ENCODE measurements around the gene KRT6A.

KRT6A gene

DNA sequence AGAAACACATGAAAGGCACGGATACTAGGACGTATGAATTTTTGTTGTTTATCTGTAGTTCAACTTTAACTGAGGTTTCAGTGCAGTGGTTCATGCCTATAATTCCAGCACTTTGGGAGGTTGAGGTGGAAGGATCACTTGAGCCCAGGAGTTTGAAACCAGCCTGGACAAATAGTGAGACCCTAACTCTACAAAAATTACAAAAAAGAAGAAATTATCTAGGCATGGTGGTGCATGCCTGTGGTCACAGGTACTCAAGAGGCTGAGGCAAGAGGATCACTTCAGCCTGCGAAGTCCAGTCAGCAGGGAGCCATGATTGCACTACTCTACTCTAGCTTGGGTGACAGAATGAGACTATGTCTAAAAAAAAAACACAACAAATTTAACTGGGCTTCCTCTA is 49.1 kb downstream of the KRT6A start:
- H3K27me3 Mint-ChIP-seq: peaks cover 18% of the 10 kb centered on the region
- no peak for DNase-seq
- H3K36me3 Mint-ChIP-seq (ENCODE audit: low read depth): no peaks in the 10 kb centered on the region
- no peaks in the 10 kb centered on the region for H3K4me1 Mint-ChIP-seq
- no peaks in the 10 kb centered on the region for H3K9me3 Mint-ChIP-seq
- H3K4me3 Mint-ChIP-seq: no peak overlapping the region
- no peak for ATAC-seq
- no peak overlapping the region for H3K27ac Mint-ChIP-seq

- H3K4me1 Mint-ChIP-seq: no peaks in the 10 kb centered on the region
- no peak overlapping the region for H3K27ac Mint-ChIP-seq
- ATAC-seq (no peak), DNase-seq (no peak)
- no peak overlapping the region for H3K4me3 Mint-ChIP-seq
- H3K36me3 Mint-ChIP-seq (ENCODE audit: low read depth): no peaks in the 10 kb centered on the region
- H3K9me3 Mint-ChIP-seq: no peaks in the 10 kb centered on the region
- peaks cover 18% of the 10 kb centered on the region for H3K27me3 Mint-ChIP-seq
Measured at GRCh38 chr12:52442600-52443061, 50.4 kb downstream of the KRT6A start.

DNA sequence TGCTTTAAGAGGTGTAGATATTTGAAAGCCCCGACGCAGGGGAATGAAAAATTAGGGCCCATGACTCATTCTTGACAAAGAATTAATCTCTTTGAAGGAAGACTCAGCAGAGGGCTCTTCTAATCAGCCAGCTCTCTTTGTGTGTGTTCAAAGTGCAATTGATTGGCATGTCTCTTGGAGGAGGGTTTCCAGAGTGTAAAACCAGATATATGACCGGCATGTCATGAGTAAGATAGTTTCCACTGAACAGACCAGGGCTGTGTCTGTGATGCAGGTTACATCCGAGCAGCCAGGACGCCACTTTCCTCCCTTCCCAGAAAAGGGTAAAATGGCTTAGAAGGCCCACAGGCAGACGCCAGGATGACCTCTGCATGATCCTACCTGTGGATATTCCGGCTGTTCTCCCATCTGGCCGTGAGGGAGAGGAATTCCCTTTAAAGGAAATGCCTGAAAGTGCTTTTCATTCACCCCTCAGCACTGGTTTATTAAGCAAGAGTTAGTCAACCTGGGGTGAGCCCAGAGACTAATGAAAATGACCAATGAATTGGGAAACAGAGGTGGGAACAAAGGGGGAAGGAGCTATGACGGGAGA is 51.6 kb downstream of the KRT6A start:
- H3K9me3 Mint-ChIP-seq: no peaks in the 10 kb centered on the region
- ATAC-seq: no peak
- peaks cover 18% of the 10 kb centered on the region for H3K27me3 Mint-ChIP-seq
- H3K27ac Mint-ChIP-seq: no peak overlapping the region
- H3K4me3 Mint-ChIP-seq: no peak overlapping the region
- no peaks in the 10 kb centered on the region for H3K36me3 Mint-ChIP-seq (ENCODE audit: low read depth)
- DNase-seq: no peak
- no peaks in the 10 kb centered on the region for H3K4me1 Mint-ChIP-seq

GRCh38 chr12:52440821-52441319 is 52.2 kb downstream of the KRT6A start:
- ATAC-seq (no peak), DNase-seq (no peak)
- Mint-ChIP-seq H3K36me3 (ENCODE audit: low read depth) (no peaks in the 10 kb centered on the region), H3K27ac (no peak overlapping the region), H3K4me1 (no peaks in the 10 kb centered on the region), H3K4me3 (no peak overlapping the region), H3K27me3 (peaks cover 18% of the 10 kb centered on the region), H3K9me3 (no peaks in the 10 kb centered on the region)

- H3K9me3 Mint-ChIP-seq: no peaks in the 10 kb centered on the region
- peaks cover 17% of the 10 kb centered on the region for H3K27me3 Mint-ChIP-seq
- no peak overlapping the region for H3K27ac Mint-ChIP-seq
- H3K4me1 Mint-ChIP-seq: no peaks in the 10 kb centered on the region
- no peak for ATAC-seq
- no peaks in the 10 kb centered on the region for H3K36me3 Mint-ChIP-seq (ENCODE audit: low read depth)
- no peak overlapping the region for H3K4me3 Mint-ChIP-seq
- DNase-seq: no peak
Measured at GRCh38 chr12:52439845-52440244, 53.2 kb downstream of the KRT6A start.

- ATAC-seq (no peak), DNase-seq (no peak)
- no peaks in the 10 kb centered on the region for H3K9me3 Mint-ChIP-seq
- no peak overlapping the region for H3K4me3 Mint-ChIP-seq
- H3K36me3 Mint-ChIP-seq (ENCODE audit: low read depth): no peaks in the 10 kb centered on the region
- H3K27ac Mint-ChIP-seq: no peak overlapping the region
- peaks cover 18% of the 10 kb centered on the region for H3K27me3 Mint-ChIP-seq
- H3K4me1 Mint-ChIP-seq: no peaks in the 10 kb centered on the region
Measured at GRCh38 chr12:52439420-52439819, 53.6 kb downstream of the KRT6A start.

DNA sequence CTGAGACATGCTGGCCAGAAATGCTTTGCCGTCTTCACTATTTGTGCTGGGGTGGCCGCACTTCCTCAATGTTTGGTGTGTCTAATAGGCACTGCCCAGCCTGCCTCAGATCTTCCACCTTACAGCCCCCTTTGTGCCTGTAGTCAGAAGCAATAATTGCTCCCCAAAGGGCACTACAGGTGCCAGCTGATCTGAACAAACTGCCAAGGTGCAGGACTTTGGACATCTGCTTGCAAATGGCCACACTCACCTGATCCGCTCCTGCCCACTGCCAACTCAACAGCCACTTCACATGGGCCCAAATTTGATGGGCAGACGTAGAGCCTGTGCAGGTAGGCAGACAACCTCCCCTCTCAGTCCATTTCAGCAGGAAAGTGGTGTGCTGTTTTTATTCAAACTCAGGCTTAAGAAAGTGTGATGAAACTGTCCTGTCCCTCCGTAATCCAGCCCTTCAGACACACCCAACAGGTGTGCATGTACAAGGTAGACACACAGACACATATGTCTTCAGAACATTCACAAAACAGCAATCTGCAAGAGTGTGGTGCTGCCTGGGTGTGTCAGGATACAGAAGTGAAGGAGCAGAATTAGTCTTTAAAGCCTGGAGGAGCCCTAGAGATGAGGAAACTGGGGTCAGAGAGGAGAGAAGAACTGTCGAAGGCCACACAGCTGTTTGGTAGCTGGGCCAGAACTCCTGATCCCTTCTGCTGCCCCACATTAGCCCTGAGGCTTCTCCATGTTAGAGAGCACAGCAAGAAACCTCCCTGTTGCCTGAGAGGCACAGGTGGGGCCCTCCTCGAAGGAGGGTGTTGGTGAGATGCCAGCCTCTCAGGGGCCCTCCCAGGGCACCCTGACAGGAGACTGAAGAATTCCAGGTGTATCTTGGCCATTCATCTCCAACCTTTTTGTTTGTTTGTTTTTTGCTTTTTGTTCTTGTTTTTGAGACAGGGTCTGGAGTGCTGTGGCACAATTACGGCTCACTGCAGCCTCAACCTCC is 54.5 kb downstream of the KRT6A start:
- no peaks in the 10 kb centered on the region for H3K36me3 Mint-ChIP-seq (ENCODE audit: low read depth)
- DNase-seq (no peak), ATAC-seq (no peak)
- no peak overlapping the region for H3K27ac Mint-ChIP-seq
- H3K9me3 Mint-ChIP-seq: no peaks in the 10 kb centered on the region
- no peaks in the 10 kb centered on the region for H3K4me1 Mint-ChIP-seq
- no peak overlapping the region for H3K4me3 Mint-ChIP-seq
- peaks cover 15% of the 10 kb centered on the region for H3K27me3 Mint-ChIP-seq

GRCh38 chr12:52437508-52437907 is 55.5 kb downstream of the KRT6A start:
- H3K4me1 Mint-ChIP-seq: no peaks in the 10 kb centered on the region
- DNase-seq: no peak
- H3K36me3 Mint-ChIP-seq (ENCODE audit: low read depth): no peaks in the 10 kb centered on the region
- H3K27me3 Mint-ChIP-seq: peaks cover 9% of the 10 kb centered on the region
- ATAC-seq: no peak
- H3K9me3 Mint-ChIP-seq: no peaks in the 10 kb centered on the region
- no peak overlapping the region for H3K4me3 Mint-ChIP-seq
- no peak overlapping the region for H3K27ac Mint-ChIP-seq
